ENCODE measurements around the gene NOTCH3.

Gene NOTCH3

DNA sequence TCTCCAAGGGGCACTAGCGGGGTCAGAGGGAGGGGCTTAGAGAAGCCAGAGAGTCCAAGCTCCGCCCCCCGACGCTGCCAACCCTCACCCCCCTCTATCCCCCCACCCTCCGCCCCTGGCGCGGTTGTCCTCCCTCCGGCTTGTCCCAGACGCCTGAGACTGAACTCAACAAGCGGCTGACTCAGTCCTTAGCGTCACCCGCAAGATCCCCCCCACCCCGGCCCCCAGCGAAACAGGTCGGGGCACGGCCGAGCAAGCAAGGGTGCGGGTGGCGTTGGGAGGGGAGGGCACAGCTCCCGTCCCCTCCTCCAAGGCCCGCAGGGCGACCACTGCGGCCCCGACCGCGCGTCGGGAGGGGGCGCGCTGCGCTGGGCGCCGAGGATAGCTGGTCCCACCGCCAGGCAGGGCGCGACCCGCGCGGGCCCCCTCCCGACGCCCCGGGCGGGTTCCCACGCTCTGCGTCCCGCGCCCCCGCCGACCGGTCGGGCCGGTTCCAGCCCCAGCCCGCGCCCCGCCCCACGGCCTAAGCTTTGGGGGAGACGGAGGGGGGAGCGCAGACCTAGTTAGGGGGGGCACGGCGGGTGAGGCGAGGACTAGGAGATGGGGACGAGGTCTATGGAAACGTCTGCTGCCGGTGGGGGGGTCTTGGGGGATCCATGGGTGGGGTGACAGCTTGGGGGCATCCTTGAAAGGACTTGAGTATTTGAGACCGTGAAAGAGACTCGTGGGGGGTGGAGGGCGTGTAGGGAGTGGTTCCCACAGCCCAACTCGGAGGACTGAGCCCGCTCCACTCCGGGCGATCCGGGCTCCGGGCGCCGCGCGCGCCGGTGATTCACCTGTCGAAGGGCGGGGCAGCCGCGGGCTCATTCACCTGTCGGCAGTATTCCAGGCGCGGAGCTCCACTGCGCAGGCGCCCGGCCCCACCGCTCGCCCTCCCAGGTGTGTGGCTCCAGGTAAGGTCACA, 5.1 kb downstream of the NOTCH3 start:
- no peak for DNase-seq (ENCODE audit: low spot score)

DNA sequence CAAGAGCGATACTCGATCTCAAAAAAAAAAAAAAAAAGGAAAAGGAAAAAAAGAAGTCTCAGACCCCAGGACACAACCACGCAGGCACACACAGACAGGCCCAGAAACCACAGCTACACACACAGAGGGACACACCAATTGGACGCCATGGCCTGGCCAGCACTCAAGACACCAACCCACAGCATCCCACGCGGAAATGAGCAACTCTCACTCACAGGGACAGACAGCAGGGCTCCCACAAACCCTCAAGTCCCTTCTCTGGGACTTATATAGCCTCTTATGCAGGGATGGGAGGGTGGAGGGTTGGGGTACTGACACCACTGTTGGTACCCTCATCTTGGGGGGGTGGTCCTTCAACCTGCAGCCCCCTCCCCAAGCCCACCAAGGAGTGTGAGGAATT, 5.9 kb downstream of the NOTCH3 start:
- DNase-seq (ENCODE audit: low spot score) = no peak

DNA sequence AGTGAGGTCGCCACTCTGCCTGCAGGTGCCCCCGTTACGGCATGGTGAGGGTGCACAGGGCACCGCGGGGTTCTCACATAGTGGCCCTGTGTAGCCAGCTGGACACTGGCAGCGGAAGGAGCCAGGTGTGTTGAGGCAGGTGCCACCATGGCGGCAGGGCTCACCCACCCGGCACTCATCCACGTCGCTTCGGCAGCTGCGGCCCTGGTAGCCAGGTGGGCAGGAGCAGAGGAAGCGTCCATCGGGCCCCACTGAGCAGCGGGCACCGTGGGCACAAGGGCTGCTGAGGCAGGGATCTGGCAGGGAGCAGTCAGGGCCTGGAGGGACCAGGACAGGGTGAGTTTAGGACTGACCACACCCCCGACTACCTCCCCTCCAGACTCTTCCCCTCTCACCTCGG, 8.8 kb downstream of the NOTCH3 start:
- no peak for DNase-seq (ENCODE audit: low spot score)

DNA sequence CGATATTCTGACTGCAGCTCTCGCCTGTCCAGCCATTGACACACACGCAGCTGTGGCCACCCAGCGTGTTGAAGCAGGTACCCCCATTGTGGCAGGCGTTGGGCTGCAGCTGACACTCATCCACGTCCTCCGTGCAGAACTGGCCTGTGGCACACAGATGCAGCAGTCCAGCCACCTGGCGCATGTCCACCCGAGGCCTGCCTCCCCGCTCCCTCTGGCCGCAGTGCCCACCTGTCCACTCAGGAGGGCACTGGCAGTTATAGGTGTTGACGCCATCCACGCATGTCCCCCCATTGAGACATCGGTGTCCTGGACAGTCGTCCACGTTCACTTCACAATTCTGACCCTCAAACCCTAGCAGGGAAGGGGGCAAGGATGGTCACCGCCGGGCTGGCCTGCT, 9.3 kb downstream of the NOTCH3 start:
- no peak for DNase-seq (ENCODE audit: low spot score)

DNA sequence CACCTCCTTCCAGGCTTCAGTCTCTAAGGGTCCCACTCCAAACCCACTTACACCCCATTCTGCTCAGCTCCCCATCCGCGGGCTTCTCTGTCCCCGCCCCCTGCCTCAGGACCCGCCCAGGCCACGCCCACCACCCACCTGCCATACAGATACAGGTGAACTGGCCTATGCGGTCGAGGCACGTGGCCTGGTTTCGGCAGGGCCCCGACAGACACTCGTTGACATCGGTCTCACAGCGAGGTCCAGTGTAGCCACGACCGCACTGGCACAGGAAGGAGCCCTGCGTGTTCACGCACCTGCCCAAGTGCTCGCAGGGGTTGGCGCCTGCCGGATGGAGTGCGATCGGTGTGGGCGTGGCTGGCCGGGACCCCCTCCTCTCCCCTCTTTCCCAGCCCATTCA, 11.9 kb downstream of the NOTCH3 start:
- no peak for DNase-seq (ENCODE audit: low spot score)

DNA sequence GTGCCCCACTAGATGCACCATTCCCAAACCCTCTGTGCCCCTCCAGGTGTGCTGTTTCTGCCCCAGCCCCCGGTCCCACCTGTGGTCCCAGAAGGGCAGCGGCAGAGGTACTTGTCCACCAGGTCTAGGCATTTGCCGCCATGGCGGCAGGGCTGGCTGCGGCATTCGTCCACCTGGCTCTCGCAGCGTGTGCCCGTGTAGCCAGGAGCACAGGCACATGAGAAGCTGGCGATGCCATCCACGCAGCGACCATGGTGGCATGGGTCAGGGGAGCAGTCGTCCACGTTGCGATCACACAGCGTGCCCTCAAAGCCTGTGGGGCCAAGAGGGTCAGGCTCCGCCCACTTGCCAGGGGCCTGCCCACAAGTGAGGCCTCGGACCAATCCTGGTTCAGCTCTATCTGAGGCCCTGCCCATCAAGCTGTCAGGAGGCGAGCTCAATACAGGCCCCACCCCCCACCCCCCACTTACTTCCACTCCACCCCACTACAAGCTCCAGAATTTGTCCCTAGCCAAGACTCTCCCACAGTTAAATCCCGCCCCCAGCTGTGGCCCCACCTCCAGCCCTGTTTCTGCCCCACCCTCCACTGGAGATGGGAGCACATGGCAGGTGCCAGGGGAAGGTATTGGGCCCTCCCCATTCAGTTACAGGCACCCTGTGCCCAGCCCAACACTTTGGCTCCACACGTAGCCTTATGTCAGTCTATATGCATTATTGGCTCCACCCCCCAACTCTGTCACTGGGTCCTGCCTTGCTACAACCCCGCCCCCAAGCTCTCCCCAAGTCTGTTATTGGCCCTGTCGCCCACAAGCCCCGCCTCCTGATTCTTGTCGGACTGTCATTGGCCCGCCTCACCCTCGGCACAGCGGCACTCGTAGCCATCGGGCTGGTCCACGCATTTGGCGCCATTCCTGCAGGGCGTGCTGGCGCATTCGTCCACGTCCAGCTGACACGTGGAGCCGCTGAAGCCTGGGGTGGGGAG, 13.5 kb downstream of the NOTCH3 start:
- no peak for DNase-seq (ENCODE audit: low spot score)

DNA sequence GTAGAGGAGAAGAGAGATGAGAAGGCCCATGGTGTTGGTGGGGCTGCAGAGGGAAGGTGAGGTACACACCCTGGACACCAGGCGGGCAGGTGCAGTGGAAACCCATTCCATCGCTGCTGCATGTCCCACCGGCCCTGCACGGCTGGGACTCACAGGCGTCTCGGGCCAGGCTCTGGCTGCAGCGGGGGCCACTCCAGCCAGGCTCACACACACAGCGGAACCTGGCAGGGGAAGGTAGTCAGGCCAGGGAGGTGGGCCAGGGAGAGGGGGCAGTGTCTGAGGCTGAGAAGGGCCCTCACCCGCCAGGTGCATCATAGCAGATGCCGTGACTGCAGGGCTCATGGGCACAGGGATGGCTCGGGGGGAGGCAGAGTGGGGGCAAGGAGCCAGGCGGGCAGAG, 15.6 kb downstream of the NOTCH3 start:
- no peak for DNase-seq (ENCODE audit: low spot score)

DNA sequence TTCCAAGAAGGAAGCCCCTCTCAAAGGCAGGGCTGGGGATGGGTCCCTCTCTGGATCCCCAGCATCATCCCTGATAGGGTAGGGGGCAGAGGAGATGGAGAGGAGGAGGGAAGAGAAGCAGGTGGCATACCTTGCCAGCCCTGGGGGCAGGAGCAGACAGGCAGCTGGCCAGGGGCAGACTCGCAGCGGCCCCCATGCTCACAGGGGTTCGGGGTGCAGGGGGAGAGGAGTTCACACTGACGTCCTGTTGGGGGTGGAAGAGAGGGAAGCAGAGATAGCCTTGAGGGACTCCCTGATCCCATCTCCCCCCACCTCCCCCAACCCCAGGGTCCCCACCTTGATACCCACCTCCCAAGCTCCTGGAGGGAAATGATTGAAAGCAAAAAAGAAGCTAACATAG, 16.0 kb downstream of the NOTCH3 start:
- no peak for DNase-seq (ENCODE audit: low spot score)

DNA sequence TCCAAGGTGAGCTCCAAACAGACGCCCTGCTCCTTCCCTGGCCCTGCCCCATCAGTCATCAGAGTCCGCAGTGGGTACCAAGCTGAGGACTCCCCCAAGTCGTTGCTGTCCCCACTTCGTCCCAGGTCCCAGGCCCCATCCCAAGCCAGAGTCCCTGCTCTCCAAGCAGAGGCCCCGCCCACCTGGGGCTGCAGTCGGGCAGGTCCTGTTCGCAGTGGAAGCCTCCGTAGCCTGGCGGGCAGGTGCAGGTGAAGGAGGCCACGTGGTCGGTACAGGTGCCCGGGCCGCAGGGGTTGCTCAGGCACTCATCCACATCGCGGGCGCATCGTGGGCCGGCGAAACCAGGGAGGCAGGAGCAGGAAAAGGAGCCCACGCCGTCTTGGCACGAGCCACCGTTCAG, 19.4 kb downstream of the NOTCH3 start:
- no peak for DNase-seq (ENCODE audit: low spot score)

DNA sequence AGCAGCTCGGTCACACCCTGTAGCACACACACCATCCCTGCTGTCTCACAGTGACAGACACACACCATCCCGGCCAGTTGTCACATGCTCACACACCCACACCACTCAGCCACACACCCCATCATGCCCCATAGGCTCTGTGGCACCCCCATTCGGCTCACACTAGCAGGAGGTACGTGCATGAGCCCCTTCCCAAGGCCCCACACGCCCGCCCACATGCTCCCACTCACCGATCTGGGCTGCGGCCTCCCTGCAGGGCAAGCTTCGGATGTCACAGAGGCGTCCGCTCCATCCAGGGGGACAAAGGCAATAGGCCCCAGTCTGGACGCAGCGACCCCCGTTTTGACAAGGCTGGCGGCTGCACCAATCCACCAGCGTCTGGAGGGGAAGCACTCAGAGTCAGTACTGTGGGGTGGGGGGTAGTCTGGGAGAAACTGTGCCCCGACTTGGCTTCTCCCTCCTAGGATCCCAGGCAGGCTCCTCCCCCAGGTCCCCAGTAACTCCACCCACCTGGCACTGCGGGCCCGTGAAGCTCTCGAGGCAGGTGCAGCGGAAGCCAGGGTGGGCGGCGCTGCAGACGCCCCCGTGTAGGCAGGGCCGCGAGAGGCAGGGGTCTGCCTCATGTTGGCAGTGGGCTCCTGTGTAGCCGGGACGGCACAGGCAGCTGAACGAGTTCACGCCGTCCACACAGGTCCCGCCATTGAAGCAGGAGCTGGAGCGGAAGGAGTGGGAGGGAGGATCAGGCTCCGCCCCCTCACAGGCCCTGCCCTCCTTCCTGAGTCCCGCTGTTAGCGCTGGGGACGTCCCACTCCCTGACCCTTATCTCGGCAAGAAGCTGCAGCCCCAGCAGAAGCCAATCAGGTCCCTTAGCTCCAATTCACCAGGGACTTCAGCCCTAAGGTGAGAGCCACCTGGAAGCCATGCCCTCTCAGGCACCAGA, 20.1 kb downstream of the NOTCH3 start:
- DNase-seq (ENCODE audit: low spot score) = no peak

DNA sequence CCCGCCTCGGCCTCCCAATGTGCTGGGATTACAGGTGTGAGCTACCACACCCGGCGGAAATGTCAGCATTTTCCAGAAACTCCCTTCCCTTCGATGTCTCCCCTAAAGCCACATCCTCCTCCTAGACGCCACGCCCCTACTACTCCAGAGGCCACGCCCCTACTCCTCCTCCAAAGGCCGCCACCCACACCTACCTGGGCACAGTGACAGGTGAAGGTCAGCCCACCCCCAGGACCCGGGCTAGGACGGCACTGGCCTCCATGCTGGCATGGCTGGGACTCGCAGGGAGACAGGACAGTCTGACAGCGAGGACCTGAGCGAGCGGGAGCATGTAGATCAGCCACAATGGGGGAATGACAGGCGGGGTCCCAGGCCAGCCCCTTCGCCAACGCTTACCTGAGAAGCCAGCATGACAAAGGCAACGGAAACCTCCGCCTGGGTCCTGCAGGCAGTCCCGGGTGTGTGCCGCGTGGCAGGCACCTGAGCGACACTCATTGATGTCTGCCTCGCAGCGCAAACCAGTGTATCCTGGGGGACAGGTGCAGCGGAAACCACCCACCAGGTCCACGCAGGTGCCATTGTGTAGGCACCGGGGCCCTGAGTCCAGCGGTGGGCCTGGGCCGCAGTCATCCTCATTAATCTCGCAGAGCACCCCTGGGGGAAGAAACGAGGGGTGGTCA, 22.0 kb downstream of the NOTCH3 start:
- DNase-seq (ENCODE audit: low spot score) = no peak

DNA sequence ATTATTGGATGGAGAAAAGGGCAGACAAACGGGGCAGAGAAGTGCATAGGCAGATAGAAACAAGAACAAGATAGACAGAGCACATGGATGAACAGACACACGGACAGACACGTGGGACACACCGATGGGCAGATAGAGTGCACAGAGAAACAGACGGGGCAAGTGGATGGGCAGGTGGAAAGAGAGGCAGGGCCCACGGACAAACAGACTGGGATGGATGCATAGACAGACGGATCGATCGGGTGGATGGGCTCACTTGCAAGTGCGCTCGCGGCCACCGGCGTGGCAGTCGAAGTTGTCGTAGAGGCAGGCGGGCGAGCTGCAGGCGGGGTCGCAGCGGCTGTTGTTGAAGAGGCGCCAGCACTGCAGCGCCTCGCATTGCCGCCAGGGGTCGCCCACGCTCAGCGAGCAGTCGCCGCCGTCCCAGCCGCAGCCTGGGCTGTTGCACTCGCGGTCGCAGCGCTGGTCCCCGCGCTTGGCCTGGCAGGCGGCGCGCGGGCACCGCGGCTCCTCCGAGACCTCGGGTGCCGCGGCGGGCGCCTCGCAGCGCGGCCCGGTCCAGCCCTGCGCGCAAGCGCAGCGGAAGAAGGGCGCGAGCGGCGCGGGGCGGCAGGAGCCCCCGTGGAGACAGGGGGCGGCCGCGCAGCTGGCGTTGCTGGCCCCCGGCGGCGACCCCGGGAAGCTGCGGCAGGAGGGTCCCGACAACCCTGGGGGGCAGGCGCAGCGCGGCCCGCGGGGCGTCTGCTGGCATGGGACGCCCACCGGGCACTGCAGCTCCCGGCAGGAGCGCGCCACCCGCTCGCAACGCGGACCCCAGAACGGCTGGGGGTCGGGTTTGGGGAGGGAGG, 23.3 kb downstream of the NOTCH3 start:
- peak; percentile 71 for DNase-seq (ENCODE audit: low spot score)

DNA sequence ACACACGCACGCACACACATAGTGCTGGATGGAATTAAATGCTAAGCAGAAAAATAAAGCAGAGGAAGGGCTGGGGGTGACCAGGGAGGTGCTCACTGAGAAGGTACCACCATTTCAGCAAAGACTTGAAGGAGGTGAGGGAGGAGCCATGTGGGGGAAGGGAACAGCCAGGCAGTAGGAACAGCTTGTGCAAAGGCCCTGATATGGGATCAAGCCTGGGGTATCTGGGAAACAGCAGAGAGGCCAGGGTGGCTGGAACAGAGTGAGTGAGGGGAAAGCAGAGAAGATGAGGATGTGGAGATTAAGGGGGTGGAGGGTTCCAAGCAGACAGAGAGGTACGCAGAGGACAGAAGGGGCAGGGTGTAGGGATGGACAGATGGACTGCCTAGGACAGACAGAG, 25.2 kb downstream of the NOTCH3 start:
- no peak for DNase-seq (ENCODE audit: low spot score)

DNA sequence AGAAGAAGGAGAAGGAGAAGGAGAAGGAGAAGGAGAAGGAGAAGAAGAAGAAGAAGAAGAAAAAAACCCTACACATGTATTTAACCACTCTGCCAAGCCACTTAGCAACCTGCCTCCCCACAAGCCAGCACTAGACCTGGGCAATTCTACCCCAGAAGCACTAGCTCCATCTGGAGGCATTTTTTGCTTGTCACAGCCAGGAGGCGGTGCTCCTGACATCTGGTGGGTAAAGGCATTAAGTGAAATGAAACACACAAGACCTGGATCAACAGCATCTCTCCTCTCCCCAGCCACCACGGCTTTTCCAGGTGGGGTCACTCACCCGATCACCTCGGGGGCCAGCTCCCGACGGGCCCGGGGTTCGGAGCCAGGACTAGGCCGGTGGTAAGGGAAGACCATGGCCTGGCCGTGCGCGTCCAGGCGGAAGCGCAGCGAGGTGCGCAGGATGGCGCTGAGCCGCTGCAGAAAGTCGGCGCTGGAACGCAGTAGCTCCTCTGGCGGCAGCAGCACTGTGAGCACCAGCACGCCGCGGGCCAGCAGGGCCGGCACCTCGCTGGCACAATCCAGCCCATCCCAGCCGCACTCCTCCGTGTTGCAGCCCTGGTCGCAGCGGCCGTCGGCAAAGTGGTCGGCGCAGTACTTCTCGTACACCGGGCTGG, 26.9 kb downstream of the NOTCH3 start:
- DNase-seq (ENCODE audit: low spot score) = no peak

DNA sequence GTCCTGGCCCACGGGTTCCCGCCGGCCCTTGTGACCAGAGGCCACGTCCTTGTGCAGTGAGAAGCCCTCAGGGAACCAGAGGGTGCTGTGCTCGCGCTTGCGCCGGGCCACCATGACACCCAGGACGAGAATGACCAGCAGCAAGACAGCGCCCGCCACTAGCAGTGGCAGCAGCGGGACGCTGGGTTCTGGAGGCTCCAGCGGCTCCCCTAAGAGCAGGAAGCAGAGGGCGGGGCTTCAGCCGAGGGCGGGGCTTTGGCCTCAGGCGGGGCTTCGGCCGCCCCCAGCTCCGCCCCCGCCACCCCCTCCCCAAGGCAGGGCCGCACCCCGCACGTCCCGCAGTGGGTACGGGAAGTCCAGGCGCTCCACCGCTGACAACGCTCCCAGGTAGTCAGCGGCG, 30.4 kb downstream of the NOTCH3 start:
- no peak for DNase-seq (ENCODE audit: low spot score)

DNA sequence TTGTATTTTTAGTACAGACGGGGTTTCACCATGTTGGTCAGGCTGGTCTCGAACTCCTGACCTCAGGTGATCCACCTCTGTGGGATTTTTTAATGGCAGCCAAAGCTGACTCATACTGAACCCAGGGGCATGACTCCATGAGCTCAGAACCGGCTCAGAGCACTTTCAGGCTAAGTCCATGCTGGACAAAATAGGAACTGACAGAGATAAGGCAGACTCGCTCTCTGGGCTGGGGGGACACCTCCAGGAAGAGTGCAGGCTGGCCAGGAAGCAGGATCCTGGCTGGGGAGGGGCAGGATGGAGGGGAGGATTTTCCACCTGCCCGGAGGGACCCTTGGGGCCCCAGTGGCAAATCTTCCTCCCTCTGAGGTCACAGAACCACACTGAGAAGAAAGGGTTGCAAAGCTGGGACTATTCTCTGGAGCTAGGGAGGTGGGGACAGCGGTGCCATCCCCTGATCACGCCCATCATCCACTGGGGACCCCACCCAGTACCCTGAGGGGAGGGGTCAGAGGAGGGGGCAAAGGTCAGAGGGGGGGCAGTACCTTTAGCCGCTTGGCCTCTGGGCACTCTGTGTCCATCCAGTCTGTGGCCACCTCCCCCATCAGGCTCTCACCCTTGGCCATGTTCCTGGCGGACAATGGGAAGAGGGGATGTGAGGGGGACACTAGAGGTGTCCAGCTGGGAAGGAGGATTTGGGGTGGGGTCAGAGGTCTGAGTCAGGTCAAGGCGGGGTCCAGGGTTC, 31.1 kb downstream of the NOTCH3 start:
- no peak for DNase-seq (ENCODE audit: low spot score)

DNA sequence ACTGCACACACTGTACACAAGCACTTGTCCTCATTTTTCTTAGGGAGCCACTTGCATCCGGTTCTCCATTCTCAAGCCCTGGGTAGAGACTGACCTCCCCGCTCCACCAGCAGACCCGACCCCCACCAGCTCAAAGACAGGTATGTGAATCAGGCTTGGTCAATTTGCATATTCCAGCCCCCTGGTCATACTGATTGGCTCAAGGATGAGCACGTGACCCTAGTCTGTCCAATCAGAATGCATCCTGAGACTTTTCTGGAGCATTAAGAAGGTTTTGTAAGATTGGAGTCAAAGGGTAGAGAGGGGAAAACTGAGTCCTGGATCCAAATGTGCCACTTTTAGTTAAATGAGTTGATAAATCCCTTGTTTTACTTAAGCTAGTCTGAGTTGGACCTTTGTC, 34.1 kb downstream of the NOTCH3 start:
- DNase-seq (ENCODE audit: low spot score) = no peak

DNA sequence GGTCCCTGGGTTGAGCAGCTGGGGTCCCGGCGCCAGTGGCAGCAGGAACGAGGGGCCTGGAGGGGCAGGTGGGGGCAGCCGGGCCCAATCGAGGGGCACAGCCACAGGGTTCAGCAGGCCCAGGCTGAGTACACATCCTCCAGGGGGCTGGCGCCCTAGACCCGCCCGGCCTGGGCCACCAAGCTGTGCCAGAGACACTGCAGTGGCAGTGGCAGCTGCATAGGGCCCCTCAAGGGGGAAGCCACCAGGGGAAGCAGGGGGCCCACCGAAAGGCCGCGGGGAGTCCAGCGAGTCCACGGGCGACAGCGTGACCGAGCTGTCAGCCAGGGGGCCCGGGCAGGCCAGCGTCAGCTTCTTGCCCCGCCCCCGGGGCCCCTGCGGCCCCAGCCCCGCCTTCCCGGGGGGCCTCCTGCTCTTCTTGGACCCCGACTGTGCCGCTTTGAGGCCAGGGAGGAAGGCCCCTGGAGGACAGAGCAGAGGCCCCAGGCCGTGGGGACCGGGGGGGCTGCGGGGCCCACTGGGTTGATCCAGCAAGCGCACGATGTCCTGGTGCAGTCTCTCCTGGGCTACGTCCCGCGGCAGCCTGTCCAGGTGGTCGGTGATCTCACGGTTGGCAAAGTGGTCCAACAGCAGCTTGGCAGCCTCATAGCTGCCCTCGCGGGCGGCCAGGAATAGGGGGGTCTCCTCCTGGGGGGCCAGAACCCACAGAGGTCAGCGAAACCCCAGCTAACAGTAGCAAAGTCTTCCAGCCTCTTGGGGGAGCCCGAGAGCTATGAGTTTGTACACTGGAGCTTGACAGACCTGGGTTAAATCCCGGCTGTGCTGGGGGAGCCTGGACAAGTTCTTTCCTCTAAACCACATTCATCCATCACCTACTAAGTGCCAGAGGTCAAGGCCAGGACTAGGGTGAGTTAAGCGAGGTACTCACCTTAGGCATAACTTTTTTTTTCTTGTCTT, 39.5 kb downstream of the NOTCH3 start:
- peak; percentile 18 for DNase-seq (ENCODE audit: low spot score)
